ENCODE data around the gene LMAN2.
A peak's percentile ranks its signal among the peaks of the same experiment; 100 is the strongest.

LMAN2 gene

GRCh38 chr5:177357459-177358351 is 6.2 kb upstream of the LMAN2 start, which contains the start of gene RGS14:
Gene RGS14, plus strand, starts transcription at chr5:177357924. Its CDS starts 101 bp downstream, at chr5:177358025.
- Histone ChIP-seq H3K27me3 (ENCODE audit: control insufficient read depth, insufficient read depth, low read length) (no peaks in the 10 kb centered on the region), H3K9ac (no peak within 1 kb of the TSS), H2AFZ (no peak within 1 kb of the TSS), H3K9me3 (ENCODE audit: control insufficient read depth, low read length) (no peaks in the 10 kb centered on the region), H3K36me3 (ENCODE audit: control insufficient read depth, insufficient read depth, low read length) (no peaks in the 10 kb centered on the region), H3K4me1 (no peaks in the 10 kb centered on the region), H3K4me2 (ENCODE audit: low read length) (no peak within 1 kb of the TSS), H3K4me3 (ENCODE audit: low read depth, low read length) (peak within 1 kb of the TSS; percentile 24), H3K27ac (no peak within 1 kb of the TSS), H3K79me2 (no peaks in the 10 kb centered on the region)
- TF ChIP-seq CTCF (IDR thresholded peaks at IDR 0.05): no peak

- no peak overlapping the region for H3K9ac ChIP-seq
- TF ChIP-seq CTCF (IDR thresholded peaks at IDR 0.05): no peak
- H3K79me2 ChIP-seq: no peaks in the 10 kb centered on the region
- H3K9me3 ChIP-seq (ENCODE audit: control insufficient read depth, low read length): no peaks in the 10 kb centered on the region
- H3K36me3 ChIP-seq (ENCODE audit: control insufficient read depth, insufficient read depth, low read length): no peaks in the 10 kb centered on the region
- no peak overlapping the region for H3K4me2 ChIP-seq (ENCODE audit: low read length)
- no peaks in the 10 kb centered on the region for H3K27me3 ChIP-seq (ENCODE audit: control insufficient read depth, insufficient read depth, low read length)
- H2AFZ ChIP-seq: no peak overlapping the region
- no peak overlapping the region for H3K4me3 ChIP-seq (ENCODE audit: low read depth, low read length)
- H3K27ac ChIP-seq: no peak overlapping the region
- no peaks in the 10 kb centered on the region for H3K4me1 ChIP-seq
Observed at GRCh38 chr5:177357146-177357458, 5.6 kb upstream of the LMAN2 start.

- no peaks in the 10 kb centered on the region for H3K79me2 ChIP-seq
- no peak overlapping the region for H3K27ac ChIP-seq
- H3K9ac ChIP-seq: no peak overlapping the region
- H3K4me3 ChIP-seq (ENCODE audit: low read depth, low read length): no peak overlapping the region
- H3K4me1 ChIP-seq: no peaks in the 10 kb centered on the region
- H2AFZ ChIP-seq: no peak overlapping the region
- no peaks in the 10 kb centered on the region for H3K27me3 ChIP-seq (ENCODE audit: control insufficient read depth, insufficient read depth, low read length)
- no peaks in the 10 kb centered on the region for H3K36me3 ChIP-seq (ENCODE audit: control insufficient read depth, insufficient read depth, low read length)
- no peak for TF ChIP-seq CTCF (IDR thresholded peaks at IDR 0.05)
- H3K4me2 ChIP-seq (ENCODE audit: low read length): no peak overlapping the region
- H3K9me3 ChIP-seq (ENCODE audit: control insufficient read depth, low read length): no peaks in the 10 kb centered on the region
Observed at GRCh38 chr5:177356746-177357145, 5.3 kb upstream of the LMAN2 start.

- H3K79me2 ChIP-seq: peaks cover 4% of the 10 kb centered on the region
- no peak overlapping the region for H3K4me2 ChIP-seq (ENCODE audit: low read length)
- no peak overlapping the region for H3K9ac ChIP-seq
- no peaks in the 10 kb centered on the region for H3K36me3 ChIP-seq (ENCODE audit: control insufficient read depth, insufficient read depth, low read length)
- TF ChIP-seq CTCF (IDR thresholded peaks at IDR 0.05): no peak
- H3K27ac ChIP-seq: no peak overlapping the region
- no peaks in the 10 kb centered on the region for H3K4me1 ChIP-seq
- H3K27me3 ChIP-seq (ENCODE audit: control insufficient read depth, insufficient read depth, low read length): no peaks in the 10 kb centered on the region
- H3K4me3 ChIP-seq (ENCODE audit: low read depth, low read length): no peak overlapping the region
- no peak overlapping the region for H2AFZ ChIP-seq
- H3K9me3 ChIP-seq (ENCODE audit: control insufficient read depth, low read length): no peaks in the 10 kb centered on the region
Observed at GRCh38 chr5:177355868-177356168, 4.3 kb upstream of the LMAN2 start.

Measured in parathyroid adenoma (tissue), 2 donors.